Sigmoid colon (tissue), 4 donors: ENCODE data around the gene RCSD1.

ENCODE experiments used
- EP300 ChIP-seq, 4 donors: sonication (generic); formaldehyde crosslinking; IDR thresholded peaks; one replicate each; pipeline ENCODE4 v1.6.1; 2017; ENCODE audit warnings: antibody characterized with exemption in 4 of 4
- POLR2AphosphoS5 ChIP-seq, 4 donors: sonication (generic); formaldehyde crosslinking; IDR thresholded peaks; one replicate each; pipeline ENCODE4 v1.6.1; 2017; ENCODE audit warnings: antibody characterized with exemption in 4 of 4
- TF ChIP-seq, protein P1 (sequence below), 4 experiments: fragments of 450-650 bp in 3 of 4; fragments of 200-600 bp in 1 of 4; IDR thresholded peaks; one replicate each; pipeline ENCODE4 v1.5.1; 2016 to 2019; ENCODE audit warnings: antibody characterized with exemption in 4 of 4, mild to moderate bottlenecking in 3 of 4, moderate library complexity in 2 of 4

DNA sequence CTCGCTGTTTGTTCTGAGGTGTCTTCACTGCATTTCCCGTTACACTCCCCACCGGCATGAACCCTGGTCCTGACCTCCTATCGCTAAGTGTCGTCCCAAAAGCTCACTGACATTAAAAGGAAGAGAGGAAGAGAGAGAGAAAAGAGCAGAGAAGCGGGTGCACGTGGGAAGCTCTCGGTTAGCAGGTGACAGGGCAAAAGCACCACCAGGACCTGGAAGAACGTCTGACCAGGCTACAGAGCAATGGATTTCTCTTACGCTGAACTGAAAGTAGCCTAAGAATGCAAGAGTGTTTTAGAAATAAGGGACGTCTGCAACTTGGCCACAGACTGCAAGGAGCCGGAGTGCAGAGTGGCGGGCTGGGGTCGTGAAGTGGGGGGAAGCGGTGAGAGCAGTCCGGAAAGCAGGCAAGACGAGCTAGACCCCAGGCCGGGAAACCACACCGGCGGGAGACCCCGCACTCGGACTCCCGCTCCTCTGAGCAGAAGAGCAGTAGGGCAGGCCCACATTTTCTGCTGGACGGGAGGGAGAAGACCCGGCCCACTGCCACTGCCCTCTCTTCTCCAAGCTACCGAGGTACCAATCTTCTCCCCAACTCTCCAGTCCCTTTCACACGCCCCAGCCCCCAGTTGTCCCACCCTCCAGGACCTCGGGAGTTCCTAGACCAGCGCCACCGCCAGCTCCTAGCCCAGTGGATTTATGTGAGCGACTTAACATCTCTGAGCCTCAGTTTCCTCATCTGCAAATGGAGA lies 83.5 kb downstream of the RCSD1 start:
- TF ChIP-seq POLR2AphosphoS5 (IDR thresholded peaks at IDR 0.05) (no peak), EP300 (IDR thresholded peaks at IDR 0.05) (no peak)
- TF ChIP-seq, protein P1, sequence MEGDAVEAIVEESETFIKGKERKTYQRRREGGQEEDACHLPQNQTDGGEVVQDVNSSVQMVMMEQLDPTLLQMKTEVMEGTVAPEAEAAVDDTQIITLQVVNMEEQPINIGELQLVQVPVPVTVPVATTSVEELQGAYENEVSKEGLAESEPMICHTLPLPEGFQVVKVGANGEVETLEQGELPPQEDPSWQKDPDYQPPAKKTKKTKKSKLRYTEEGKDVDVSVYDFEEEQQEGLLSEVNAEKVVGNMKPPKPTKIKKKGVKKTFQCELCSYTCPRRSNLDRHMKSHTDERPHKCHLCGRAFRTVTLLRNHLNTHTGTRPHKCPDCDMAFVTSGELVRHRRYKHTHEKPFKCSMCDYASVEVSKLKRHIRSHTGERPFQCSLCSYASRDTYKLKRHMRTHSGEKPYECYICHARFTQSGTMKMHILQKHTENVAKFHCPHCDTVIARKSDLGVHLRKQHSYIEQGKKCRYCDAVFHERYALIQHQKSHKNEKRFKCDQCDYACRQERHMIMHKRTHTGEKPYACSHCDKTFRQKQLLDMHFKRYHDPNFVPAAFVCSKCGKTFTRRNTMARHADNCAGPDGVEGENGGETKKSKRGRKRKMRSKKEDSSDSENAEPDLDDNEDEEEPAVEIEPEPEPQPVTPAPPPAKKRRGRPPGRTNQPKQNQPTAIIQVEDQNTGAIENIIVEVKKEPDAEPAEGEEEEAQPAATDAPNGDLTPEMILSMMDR (IDR thresholded peaks at IDR 0.05), result no peak
